ENCODE data around the gene GNGT2.
"Not testable (repeated sequence)": the region's sequence is repeated elsewhere in the genome, so short reads cannot be mapped to it uniquely, and the experiment has no call there.

The GNGT2 gene

GRCh38 chr17:49203796-49204195 is 6.6 kb downstream of the GNGT2 start:
- no peak for DNase-seq (ENCODE audit: low spot score)

- no peak for DNase-seq (ENCODE audit: low spot score)
Observed at GRCh38 chr17:49201481-49201927, 8.9 kb downstream of the GNGT2 start.

- no peak for DNase-seq (ENCODE audit: low spot score)
Observed at GRCh38 chr17:49200423-49201083, 9.8 kb downstream of the GNGT2 start.

- no peak for DNase-seq (ENCODE audit: low spot score)
Observed at GRCh38 chr17:49198211-49198610, 12.2 kb downstream of the GNGT2 start.

GRCh38 chr17:49197346-49197998 is 12.9 kb downstream of the GNGT2 start:
- no peak for DNase-seq (ENCODE audit: low spot score)

GRCh38 chr17:49196520-49196919 is 13.9 kb downstream of the GNGT2 start:
- no peak for DNase-seq (ENCODE audit: low spot score)

GRCh38 chr17:49195751-49196150 is 14.6 kb downstream of the GNGT2 start:
- DNase-seq (ENCODE audit: low spot score), result no peak

- DNase-seq (ENCODE audit: low spot score), result no peak
Observed at GRCh38 chr17:49194297-49194607, 16.1 kb downstream of the GNGT2 start.

GRCh38 chr17:49193513-49194296 is 16.7 kb downstream of the GNGT2 start:
- peak; percentile 60 for DNase-seq (ENCODE audit: low spot score)

GRCh38 chr17:49191917-49192741 is 18.2 kb downstream of the GNGT2 start:
- peak; percentile 51 for DNase-seq (ENCODE audit: low spot score)

- DNase-seq (ENCODE audit: low spot score), result no peak
Observed at GRCh38 chr17:49191409-49191916, 18.9 kb downstream of the GNGT2 start.

GRCh38 chr17:49190932-49191331 is 19.4 kb downstream of the GNGT2 start:
- no peak for DNase-seq (ENCODE audit: low spot score)

GRCh38 chr17:49187301-49187700 is 23.1 kb downstream of the GNGT2 start:
- no peak for DNase-seq (ENCODE audit: low spot score)

GRCh38 chr17:49185381-49185780 is 25.0 kb downstream of the GNGT2 start:
- not testable (repeated sequence) for DNase-seq (ENCODE audit: low spot score)

- DNase-seq (ENCODE audit: low spot score), result not testable (repeated sequence)
Observed at GRCh38 chr17:49184522-49184921, 25.9 kb downstream of the GNGT2 start.

GRCh38 chr17:49183801-49184200 is 26.6 kb downstream of the GNGT2 start:
- no peak for DNase-seq (ENCODE audit: low spot score)

- DNase-seq (ENCODE audit: low spot score), result no peak
Observed at GRCh38 chr17:49183341-49183740, 27.0 kb downstream of the GNGT2 start.

GRCh38 chr17:49180998-49181635 is 29.3 kb downstream of the GNGT2 start:
- DNase-seq (ENCODE audit: low spot score), result no peak

- DNase-seq (ENCODE audit: low spot score), result peak; percentile 73
Observed at GRCh38 chr17:49180303-49180702, 30.1 kb downstream of the GNGT2 start.

GRCh38 chr17:49175978-49176377 is 34.4 kb downstream of the GNGT2 start:
- DNase-seq (ENCODE audit: low spot score), result not testable (repeated sequence)

GRCh38 chr17:49170711-49171110 is 39.7 kb downstream of the GNGT2 start:
- not testable (repeated sequence) for DNase-seq (ENCODE audit: low spot score)

Measured in germinal center (tissue), 1 donor.